Stimulated activated CD4-positive, alpha-beta T cell treated with anti-CD3 and anti-CD28 coated beads, Interleukin-15, amount 100 ng/mL, for 24 hours (primary cell): ENCODE data around the gene MACROD2.

ENCODE experiments used
- DNase-seq: peaks from one replicate; pipeline ENCODE4 v3.0.0-alpha.2; 2020

MACROD2 gene

DNA sequence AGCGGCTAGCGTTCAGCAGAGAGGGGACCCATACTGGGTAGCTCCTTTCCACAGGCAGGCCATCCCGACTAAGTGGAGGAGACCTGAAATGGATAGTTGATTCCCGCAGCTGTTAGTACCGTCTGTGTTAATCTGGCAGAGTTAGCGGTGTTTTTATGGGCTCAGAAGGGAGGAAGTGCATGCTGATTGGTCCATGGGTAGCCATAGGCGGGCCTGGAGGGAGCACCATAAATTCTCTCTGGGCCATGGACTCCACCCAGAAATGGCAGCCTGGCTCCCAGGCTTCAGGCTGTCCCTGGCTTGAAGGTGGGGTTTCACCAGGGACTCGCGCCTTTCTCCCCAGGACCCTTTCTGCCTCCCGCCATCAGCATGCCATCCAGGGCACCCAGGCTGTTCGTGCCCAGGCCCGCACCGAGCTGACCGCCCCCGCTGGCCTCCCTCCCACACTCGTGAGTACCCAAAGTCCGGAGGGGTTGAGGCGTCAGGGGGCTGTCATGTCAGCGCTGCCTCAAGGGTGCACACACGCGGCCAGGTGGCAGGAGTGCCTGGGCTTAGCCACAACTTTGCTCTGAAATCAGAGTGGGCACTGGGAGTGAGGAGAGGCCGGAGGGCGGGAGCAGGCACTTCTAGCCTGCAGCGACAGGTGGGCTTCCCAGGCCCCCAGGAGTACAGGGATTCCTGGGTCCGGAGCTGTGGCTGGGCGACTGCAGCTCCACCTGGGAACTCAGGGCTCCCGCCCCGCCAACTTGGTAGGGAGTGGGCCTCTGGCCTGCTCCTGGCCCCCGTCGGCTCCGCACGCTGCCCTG lies 1036.4 kb downstream of the MACROD2 start:
- no peak for DNase-seq

DNA sequence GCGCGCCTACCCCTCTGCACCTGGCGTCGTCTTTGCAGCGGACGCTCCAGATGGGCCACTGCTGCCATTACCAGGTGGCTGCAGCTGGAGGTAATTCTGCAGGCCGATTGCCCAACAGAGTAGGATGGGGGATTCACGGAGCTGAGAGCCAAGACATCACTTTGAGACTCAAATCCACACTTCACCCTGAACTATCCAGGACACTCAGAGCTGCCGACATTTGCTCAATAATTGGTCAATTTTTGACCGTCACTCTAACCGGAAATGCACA lies 1037.0 kb downstream of the MACROD2 start:
- DNase-seq: no peak

DNA sequence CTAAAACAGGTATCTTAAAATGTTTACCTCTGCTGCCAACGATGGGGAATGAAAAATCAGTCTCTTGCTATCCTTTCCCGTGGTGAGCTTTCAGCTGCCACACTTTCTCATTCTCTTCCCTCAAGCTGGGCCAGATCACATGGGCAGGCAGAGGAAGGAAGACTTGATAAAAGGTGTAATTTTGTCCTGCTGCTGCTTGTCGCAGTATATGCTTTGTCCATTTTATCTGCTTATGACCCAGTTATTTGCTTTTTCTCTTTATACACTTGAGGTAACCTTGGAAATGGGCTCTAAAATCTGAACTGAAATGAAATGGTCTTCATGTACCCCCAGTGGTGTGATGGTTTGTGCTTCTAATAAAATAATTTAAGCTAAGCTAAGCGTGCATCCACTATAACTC lies 1038.0 kb downstream of the MACROD2 start:
- no peak for DNase-seq

DNA sequence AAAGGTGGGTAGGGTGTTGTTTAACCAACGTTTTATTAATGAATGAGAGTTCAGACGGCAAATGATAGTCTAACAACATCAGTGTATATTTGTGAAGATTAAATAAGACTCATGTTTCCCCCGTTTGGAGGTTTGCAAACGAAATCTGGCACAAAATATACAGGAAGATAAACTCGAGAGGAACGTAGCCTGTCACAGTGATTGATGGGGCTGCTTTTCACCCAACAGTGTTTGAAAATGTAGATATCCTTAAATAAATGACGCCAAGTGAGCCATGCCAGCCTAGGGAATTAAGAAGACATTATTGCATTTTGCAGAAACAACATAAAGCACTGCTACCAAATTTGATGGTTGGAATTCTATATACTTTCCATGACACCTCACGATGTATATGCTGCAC lies 1038.6 kb downstream of the MACROD2 start:
- no peak for DNase-seq

DNA sequence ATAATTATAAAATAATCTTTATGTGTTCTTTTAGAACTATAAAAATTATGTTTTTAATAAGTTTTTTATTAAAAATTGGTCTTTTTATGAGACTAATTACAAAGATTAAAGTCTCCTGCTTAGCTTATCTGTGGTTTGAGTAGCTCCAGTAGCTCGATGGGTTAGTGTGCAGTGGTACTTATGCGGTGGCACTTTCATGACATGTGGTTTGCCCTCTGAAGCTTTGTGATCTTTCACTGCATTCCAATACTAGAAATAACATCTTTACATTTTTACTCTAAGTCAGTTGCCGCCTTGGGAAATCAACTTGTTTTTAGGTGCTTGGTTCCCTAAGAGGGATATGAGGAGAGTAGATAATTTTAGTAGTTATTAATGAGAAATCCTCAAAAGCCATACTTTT lies 1041.6 kb downstream of the MACROD2 start:
- no peak for DNase-seq

DNA sequence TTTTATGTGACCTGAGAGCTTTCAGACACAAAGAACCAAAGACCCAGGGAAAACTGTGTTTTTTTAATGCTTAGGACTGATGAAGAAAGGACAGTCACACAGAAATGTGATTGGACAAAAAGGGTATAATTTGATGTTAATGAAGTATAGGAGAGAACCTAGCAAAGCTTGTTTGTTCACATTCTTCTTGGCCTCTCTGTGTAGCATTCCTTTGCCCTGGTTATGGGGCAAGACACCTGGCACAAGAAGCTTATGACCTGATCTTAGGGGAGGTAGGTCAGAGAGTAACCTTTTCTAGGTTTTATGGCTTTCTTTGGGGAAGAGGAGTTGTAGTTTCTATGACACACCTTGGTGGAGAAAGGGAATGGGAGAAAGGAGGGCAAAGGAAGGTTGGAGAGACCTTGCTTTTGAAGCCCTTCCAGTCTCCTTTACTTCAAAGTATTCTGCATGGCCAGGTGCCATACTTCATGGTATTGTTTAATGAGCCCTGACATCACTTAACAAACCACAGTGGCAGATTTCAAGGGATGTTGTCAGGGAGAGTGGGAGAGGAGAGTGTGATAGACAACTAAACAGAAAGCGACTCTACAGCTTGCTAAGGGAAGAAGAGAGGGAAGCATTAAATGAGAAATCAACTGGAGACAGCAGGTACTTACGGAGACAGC lies 1043.9 kb downstream of the MACROD2 start:
- DNase-seq: no peak

DNA sequence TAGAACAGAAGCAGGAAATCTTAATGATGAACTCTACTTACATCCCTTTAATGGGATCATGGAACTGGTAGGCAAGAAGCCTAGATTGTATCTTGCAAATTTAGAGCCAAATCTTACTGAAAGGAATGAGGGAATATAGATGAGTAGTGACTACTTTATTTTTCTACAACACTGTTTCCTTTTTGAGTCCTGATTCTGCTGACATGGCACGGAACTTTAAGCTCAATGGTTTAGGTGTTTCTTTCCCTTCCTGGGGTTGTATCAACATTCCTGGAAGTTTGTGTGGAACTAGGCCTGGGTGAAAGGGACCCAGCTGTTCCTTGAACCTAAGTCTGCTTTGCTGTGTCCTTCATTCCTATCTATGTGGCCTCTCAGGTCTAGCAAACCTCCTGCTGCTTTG lies 1047.4 kb downstream of the MACROD2 start:
- no peak for DNase-seq

DNA sequence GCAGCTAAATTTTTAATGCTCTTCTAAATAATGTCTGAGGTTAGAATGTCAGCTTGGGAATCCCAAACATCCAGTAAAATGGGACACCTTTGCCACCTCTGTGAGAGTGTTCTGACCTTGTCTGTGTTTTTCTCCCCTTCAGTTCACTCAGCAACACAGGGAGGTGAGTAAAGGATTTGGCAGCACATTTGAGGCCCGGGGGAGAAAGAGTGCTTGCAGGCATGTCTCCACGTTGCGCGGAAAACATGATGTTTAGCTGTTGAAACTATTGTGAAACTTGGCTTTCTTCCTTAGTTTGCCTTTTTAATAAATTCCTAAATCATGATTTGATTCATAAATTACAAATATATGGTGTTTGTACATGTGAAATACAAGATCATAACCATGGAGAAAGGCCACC lies 1049.9 kb downstream of the MACROD2 start:
- DNase-seq: no peak

DNA sequence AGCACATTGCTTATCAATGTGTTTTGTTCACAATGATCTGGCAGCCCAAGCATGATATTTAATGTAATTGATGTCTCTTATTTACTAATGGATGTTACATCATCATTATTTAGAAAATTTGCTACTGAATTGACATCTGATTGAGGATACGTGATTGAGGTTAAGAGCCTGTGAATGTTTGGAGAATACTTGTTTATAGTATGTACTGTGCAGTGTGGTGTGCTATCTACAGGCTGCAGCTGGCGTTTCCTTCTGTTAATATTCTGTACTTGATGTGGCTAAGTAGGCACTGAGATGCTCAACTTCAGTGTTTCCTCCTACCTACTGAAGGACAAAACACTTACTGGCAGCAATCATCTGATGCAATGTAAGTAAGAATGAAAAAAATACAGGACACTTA lies 1051.7 kb downstream of the MACROD2 start:
- DNase-seq: no peak

DNA sequence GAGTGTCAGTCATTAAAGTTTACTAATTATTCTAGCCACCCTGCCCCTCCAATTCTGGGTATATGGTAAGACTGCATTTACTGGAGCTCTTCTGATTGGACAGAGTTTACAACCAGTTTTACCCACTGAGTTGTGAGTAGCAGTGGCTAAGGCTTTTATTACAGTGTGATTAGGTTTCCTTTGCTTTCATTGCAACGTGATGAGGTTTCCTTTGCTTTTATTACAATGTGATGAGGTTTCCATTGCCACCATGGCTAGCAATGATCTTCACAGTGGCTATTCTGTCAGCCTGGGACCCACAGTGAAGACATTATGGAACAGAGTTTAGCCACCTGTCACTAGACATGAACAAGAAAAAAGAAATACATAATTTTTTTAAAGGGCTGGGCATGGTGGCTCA lies 1052.3 kb downstream of the MACROD2 start:
- no peak for DNase-seq

DNA sequence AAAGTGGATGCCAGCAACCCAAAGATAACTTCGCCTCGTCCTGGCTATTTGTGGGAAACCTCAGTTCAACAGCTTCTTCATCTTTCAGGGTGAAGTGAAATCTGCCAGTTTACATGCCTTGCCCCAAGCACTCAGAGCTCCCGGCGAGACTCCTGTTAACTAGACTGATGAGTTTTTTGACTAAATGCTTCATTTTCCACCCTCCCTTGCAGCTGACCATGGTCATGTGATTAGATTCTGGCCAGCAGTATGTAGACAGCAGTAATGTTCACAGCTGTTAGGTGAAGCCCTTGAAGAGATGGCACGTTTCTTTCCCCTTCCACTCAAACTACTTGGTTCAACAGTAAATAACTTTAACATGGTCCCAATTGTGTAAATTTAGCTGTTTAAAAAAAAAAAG lies 1060.9 kb downstream of the MACROD2 start:
- DNase-seq: no peak

DNA sequence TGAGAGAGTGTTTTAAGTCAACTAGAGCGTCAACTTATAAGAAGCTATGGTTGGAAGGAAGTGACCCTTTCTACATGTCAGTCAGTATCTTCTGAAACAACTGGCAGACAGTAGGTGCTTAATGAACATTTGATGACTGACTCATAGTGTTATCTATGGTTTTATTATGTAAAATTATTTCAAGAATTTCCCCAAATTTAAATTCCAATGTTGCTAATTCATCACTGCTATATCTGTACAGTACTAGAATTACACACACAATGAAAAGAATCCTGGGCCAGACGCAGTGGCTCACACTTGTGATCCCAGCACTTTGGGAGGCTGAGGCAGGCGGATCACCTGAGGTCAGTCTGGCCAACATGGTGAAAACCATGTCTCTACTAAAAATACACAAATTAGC lies 1063.5 kb downstream of the MACROD2 start:
- DNase-seq: no peak

DNA sequence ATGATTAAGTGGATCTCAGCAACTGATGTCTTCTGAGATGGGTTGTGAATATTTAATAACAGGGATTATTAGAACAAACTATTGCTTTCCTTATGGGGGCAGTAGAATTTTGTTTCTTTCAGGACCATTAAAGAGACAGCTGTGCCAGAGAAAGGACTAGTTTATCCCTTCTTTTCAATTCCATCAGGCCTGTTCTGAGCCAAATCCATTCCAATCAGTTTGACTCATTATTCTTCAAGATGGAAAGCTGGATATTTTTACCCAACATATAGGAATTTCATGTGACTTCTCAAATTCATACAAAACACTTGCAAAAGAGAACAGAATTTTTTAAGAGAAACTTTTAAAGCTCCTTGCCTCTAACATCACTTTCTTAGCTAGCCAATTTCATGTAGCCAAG lies 1064.1 kb downstream of the MACROD2 start:
- DNase-seq: no peak

DNA sequence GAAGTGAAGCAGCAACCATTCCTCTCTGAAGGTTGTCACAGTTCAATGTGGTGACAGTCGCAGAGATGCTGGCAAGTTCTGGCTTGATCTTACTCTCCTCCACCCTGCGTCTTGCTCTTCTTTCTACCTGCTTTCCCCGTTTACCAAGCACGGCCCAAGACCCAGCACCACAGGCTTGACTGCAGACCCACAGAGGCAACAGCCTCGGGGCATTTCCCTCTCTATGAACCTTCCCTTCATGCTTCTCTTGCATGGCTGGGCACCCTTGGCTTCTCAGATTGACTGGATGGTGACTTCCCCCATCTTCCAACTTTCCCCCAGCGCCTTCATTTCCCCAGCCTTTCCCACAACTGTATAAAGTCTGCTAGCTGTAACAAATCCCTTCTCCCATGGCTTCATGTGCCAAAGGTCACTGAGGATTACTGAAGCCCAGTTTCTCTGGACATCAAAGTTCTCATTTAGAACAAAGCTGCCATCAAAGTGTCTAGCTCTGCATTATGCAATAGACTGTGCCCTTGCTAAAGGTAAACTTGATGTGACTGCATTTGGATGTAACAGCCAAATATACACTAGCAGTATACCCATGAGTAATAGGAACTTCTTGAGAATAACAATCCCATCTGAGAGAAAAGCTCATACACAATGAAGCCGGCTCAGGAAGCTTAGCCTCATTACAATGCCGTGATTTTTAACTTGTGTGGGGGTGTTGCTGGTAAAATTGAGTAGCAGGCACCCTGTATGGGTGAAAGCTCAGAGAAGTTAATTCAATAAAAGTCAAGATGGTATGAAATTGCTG lies 1065.1 kb downstream of the MACROD2 start:
- DNase-seq: no peak

DNA sequence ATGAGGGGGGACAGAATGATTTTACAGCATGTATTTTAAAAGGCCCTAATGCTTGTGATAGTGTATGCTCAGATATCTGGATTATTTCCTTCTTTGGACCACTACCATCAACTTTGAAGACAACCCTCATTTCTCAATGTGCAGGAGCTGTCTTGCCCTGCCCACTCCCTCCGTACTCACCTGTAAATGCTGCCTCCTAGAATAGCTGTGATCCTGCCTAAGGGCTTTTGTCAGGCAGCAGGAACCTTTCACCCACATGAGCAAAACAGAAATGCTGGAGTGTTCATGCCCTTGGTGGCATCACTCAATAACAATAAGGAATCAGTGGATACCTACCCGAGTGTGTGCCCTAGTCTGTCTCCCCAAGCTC lies 1065.7 kb downstream of the MACROD2 start:
- DNase-seq: no peak

DNA sequence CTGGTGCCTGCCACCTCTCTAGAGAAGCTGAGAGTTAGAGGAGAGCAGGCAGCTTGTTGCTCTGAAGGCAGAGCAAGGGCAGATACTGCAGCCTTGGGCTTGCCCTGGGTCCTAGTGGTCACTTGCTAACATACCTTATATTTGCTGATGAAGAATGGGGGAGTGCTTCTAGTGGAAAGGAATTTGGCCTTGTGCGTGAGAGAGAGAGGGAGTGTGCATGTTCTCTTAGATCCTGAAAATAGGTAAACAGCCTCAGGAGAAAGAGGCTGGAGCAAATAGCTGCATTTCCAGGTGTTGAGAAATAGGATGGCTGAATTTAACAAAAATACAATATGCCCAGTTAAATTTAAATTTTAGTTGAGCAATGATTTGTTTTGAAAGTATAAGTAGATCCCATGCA lies 1066.6 kb downstream of the MACROD2 start:
- DNase-seq: no peak

DNA sequence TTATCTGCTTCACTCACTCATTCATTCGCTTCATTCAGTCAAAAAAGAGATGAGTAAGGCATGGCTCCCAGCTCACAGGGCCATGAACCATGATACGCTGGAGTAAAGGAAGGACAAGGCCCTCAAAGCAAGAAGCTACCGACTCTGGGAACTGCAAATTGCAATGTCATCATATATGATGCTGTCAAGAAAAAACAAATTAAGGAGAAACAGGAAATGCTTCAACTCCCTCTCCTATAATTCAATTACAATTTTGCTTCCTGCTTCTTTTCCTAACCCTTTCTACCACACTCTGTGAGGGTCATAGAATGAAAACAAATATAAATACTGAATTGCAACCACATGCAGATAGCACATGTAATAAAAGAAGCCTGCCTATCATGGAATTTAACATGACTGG lies 1067.8 kb downstream of the MACROD2 start:
- DNase-seq: no peak

DNA sequence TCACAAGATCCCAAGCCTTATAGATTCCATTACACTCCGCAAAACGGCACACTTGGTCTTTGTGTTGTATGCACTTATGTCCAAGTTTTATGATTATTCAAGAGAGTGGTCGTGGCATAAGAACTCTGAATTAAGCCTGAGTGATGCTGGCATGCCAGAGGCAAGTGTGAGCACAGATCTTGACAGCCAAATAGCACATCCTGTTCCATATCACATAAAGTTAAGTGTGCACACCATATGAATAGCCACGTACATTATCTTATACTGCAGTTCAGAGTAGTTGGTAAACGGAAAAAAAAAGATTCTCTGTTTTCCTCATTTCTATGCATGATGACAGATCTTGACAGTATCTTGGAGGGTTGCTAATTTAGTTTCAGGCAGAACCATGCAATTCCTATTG lies 1069.4 kb downstream of the MACROD2 start:
- no peak for DNase-seq

DNA sequence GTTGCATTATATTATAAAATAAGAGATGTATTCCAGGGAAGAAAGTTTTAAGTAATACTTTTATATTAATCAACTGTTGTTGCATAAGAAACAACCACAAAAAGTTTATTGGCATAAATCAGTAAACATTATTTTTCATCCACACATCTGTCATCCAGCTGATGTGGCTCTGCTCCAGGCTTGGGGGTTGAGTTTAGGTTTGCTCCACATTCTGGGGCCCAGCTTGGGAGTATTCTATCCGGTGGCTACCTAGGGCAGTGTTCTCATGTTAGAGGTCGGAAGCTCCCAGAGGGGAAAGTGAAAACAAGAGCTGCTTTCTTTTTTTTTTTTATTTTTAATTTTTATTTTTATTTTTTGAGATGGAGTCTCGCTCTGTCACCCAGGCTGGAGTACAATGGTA lies 1070.5 kb downstream of the MACROD2 start:
- no peak for DNase-seq

DNA sequence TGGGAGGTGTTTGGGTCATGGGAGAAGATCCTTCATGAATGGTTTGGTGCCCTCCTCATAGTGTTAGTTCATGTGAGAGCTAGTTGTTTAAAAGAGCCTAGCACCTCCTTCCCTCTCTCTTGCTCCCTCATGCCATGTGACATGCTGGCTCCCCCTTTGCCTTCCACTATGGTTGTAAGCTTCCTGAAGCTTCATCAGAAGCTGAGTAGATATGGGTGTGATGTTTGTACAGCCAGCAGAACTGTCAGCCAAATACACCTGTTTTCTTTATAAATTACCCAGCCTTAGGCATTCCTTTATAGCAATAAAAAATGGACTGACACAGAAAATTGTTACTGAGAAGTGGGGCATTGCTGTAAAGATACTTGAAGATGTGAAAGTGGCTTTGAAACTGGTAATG lies 1073.2 kb downstream of the MACROD2 start:
- DNase-seq: no peak

DNA sequence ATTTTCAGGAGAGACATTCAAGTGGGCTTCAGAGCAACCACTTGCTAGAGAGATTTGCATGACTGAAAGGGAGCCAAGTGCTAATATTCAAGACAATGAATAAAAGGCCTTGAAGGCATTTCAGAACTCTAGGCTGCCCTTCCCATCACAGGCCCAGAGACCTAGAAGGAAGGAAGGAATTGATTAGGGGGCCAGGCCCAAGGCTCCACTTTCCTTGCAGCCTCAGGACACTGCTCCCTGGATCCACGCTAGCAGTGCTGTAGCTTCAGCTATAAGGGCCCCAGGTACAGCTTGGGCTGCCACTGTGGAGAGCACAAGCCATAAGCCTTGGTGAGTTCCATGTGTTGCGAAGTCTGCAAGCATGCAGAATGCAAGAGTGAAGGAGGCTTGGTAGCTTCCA lies 1074.0 kb downstream of the MACROD2 start:
- DNase-seq: no peak

DNA sequence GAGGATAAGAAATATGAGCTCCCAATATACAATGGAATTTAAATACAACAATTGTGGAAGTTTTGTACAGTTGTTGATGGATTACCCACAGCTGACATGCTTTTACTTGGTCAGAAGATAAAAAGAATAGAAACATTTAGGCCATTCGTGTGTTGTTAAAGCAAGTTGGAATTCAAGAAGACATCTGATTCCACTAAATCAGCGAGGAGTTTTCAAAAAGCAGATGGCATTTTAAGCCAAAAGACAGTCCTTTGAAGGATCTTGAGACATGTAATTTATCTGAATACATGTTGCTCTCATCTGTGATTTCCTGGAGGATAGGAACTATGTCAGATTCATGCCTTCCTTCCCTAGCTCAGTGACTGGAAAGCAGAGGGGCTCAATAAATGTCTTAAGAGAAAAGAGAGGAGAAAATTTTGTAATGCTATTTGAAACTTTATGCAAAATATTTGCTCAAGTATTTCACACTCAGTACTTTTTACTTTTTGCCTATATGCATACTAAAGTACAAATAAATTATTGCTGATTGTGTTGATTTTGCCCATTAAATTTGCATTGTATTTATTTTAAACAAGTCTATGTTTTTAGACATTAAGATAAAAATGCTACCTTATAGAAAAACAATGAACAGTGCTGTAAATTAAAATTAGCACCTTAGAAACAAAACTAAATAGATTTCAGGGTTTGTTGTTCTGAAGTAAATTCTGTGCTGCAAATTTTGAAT lies 1075.9 kb downstream of the MACROD2 start:
- no peak for DNase-seq

DNA sequence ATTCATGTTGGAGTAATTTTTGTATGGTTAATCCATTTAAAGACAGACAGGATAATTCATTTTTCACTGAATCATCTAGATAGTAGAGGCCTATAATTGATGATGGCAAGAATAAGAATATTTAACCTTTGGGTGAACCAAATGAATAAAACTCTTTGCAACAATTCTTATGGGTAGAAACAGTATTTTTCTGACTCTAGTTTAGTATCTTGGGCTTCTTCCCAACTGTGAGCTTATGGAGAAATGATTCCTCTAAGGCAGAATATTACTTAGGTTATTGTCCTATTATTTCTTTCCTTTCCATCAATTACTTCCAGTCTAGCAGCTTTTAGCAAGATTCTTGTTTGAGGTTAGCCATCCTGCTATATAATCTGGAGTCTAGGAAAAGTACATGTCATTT lies 1077.0 kb downstream of the MACROD2 start:
- DNase-seq: no peak

DNA sequence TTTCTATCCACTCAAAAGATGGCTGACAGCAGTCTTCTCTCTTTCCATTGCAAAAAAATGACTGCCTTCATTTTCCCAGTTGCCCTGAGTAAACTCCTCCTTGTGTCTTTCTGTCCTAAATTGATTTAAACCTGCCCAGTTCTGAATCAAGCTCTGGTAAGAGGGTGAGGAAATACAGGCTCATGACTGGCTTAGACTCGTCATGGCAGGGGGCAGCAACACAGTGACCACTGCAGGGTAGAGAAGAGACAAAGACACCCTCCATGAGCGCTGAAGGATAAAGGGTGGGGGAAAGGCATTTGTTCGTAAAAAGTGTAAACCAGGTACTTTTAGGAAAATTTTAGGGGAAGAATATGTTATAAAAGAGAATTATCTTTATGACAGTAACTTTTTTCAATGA lies 1080.3 kb downstream of the MACROD2 start:
- no peak for DNase-seq
